ENCODE data around the gene KLHDC3. TPM values are rescaled to one million over a fixed set of nuclear protein-coding genes. Genes with fewer than 3 reads are reported as not detected.

KLHDC3 gene
- total RNA-seq, 4 donors from 2014 or later = 88.0 to 175 (median 98.1) TPM

- TF ChIP-seq CTCF (IDR thresholded peaks at IDR 0.05) (no peak), EP300 (IDR thresholded peaks at IDR 0.05) (no peak), POLR2A (IDR thresholded peaks at IDR 0.05; ENCODE audit: low read depth) (no peak), POLR2AphosphoS5 (IDR thresholded peaks at IDR 0.05) (no peak)
- H3K27me3 ChIP-seq = no peaks in the 10 kb centered on the region
- intact Hi-C loops (cut with DNase I) = loop anchor here (5.0 to 10.0 kb wide), 2 partner anchors 108 to 129 kb away; no protein-coding TSS in a partner anchor
- peaks cover 46 to 58% (median 51%) of the 10 kb centered on the region in 4 donors for H3K4me1 ChIP-seq
- H3K27ac ChIP-seq (replicated peaks in 1 of 4) = peak overlapping the region; percentile 85 to 87 (median 86)
- WGBS = 3% methylated on average over 22 of the region's 25 CpGs
- DNase-seq (ENCODE audit: extremely low spot score) = peak; percentile 93
- no peaks in the 10 kb centered on the region for H3K9me3 ChIP-seq
- peak overlapping the region; percentile 77 to 84 (median 81) for H3K4me3 ChIP-seq
- H3K36me3 ChIP-seq = peaks cover 24 to 57% (median 53%) of the 10 kb centered on the region in 4 donors
Measured at GRCh38 chr6:43013097-43013842, 779 bp upstream of the KLHDC3 start.

- Histone ChIP-seq H3K27ac (replicated peaks in 1 of 4) (peak overlapping the region; percentile 85 to 87 (median 85)), H3K9me3 (no peaks in the 10 kb centered on the region), H3K27me3 (no peaks in the 10 kb centered on the region), H3K36me3 (peaks cover 26 to 57% (median 53%) of the 10 kb centered on the region in 4 donors), H3K4me3 (peak overlapping the region; percentile 77 to 84 (median 81)), H3K4me1 (peaks cover 46 to 58% (median 53%) of the 10 kb centered on the region in 4 donors)
- DNase-seq (ENCODE audit: extremely low spot score) = no peak
- TF ChIP-seq POLR2A (IDR thresholded peaks at IDR 0.05; ENCODE audit: low read depth) = no peak
- TF ChIP-seq CTCF (IDR thresholded peaks at IDR 0.05) = no peak
- TF ChIP-seq POLR2AphosphoS5 (IDR thresholded peaks at IDR 0.05) = no peak
- no peak for TF ChIP-seq EP300 (IDR thresholded peaks at IDR 0.05)
- intact Hi-C loops (cut with DNase I) = loop anchor here (5.0 to 10.0 kb wide), 2 partner anchors 110 to 128 kb away; no protein-coding TSS in a partner anchor
- WGBS = under 1% methylated on average over 7 of the region's 7 CpGs
Measured at GRCh38 chr6:43014434-43014909, 423 bp downstream of the KLHDC3 start.

- TF ChIP-seq POLR2A (IDR thresholded peaks at IDR 0.05; ENCODE audit: low read depth) (no peak), POLR2AphosphoS5 (IDR thresholded peaks at IDR 0.05) (no peak), CTCF (IDR thresholded peaks at IDR 0.05) (no peak), EP300 (IDR thresholded peaks at IDR 0.05) (no peak)
- intact Hi-C loops (cut with DNase I) = loop anchor here (5.0 to 10.0 kb wide), 2 partner anchors 36 to 112 kb away; partner anchors contain the start of gene CUL7
- H3K4me1 ChIP-seq = peaks cover 55 to 75% (median 62%) of the 10 kb centered on the region in 4 donors
- peak overlapping the region in 3 of 4 donors; percentile 16 to 40 (median 22) for H3K4me3 ChIP-seq
- H3K27me3 ChIP-seq = no peaks in the 10 kb centered on the region
- no peaks in the 10 kb centered on the region for H3K9me3 ChIP-seq
- DNase-seq (ENCODE audit: extremely low spot score) = no peak
- peaks cover 12 to 50% (median 46%) of the 10 kb centered on the region in 4 donors for H3K36me3 ChIP-seq
- WGBS = 63% methylated on average over 7 of the region's 7 CpGs
- peak overlapping the region; percentile 52 to 87 (median 74) for H3K27ac ChIP-seq (replicated peaks in 1 of 4)
Measured at GRCh38 chr6:43016176-43016942, 2.3 kb downstream of the KLHDC3 start.

GRCh38 chr6:43016943-43017334, 2.9 kb downstream of the KLHDC3 start:
- H3K9me3 ChIP-seq = no peaks in the 10 kb centered on the region
- H3K4me1 ChIP-seq = peaks cover 55 to 72% (median 60%) of the 10 kb centered on the region in 4 donors
- peak overlapping the region in 3 of 4 donors; percentile 16 to 40 (median 22) for H3K4me3 ChIP-seq
- WGBS = 83% methylated on average over 6 of the region's 12 CpGs
- no peaks in the 10 kb centered on the region for H3K27me3 ChIP-seq
- TF ChIP-seq EP300 (IDR thresholded peaks at IDR 0.05) (no peak), CTCF (IDR thresholded peaks at IDR 0.05) (no peak), POLR2A (IDR thresholded peaks at IDR 0.05; ENCODE audit: low read depth) (no peak), POLR2AphosphoS5 (IDR thresholded peaks at IDR 0.05) (no peak)
- H3K27ac ChIP-seq (replicated peaks in 1 of 4) = peak overlapping the region; percentile 52 to 87 (median 74)
- peaks cover 12 to 44% (median 40%) of the 10 kb centered on the region in 4 donors for H3K36me3 ChIP-seq
- intact Hi-C loops (cut with DNase I) = loop anchor here (5.0 to 10.0 kb wide), 2 partner anchors 35 to 112 kb away; partner anchors contain the start of gene CUL7
- DNase-seq (ENCODE audit: extremely low spot score) = no peak
